Small intestine (tissue), 7 donors: ENCODE data around the gene FAM228A. TPM values are rescaled to one million over a fixed set of nuclear protein-coding genes. Genes with fewer than 3 reads are reported as not detected.

Source experiments
- DNase-seq, 2 donors: peaks; one replicate each; pipeline versions ENCODE4 v3.0.0 to v3.0.0-alpha.2; 2013
- FAIRE-seq: peaks from 2 replicates; lab custom pipeline; 2012; peaks lifted over from hg19 to GRCh38; lab: Jason Lieb, UNC
- H3K27ac ChIP-seq, 3 donors: one replicate each; pipeline ENCODE4 v1.5.1; 2013; ENCODE audit warnings: low read length in 2 of 3, mild to moderate bottlenecking in 2 of 3, control low read depth in 1 of 3, inconsistent platforms in 1 of 3, low read depth in 1 of 3, moderate library complexity in 1 of 3
- H3K27me3 ChIP-seq, 3 donors: one replicate each; pipeline ENCODE4 v1.6.1; 2013; ENCODE audit warnings: low read length in 3 of 3, inconsistent platforms in 1 of 3; ENCODE audit not compliant: control insufficient read depth in 3 of 3, insufficient read depth in 3 of 3
- H3K36me3 ChIP-seq, 3 donors: one replicate each; pipeline ENCODE4 v1.6.1; 2013; ENCODE audit warnings: low read length in 3 of 3, inconsistent platforms in 1 of 3, low read depth in 1 of 3, mild to moderate bottlenecking in 1 of 3, moderate library complexity in 1 of 3; ENCODE audit not compliant: control insufficient read depth in 3 of 3, insufficient read depth in 2 of 3
- H3K4me1 ChIP-seq, 3 donors: one replicate each; pipeline ENCODE4 v1.6.1; 2013; ENCODE audit warnings: low read length in 2 of 3, inconsistent platforms in 1 of 3, low read depth in 1 of 3, mild to moderate bottlenecking in 1 of 3, moderate library complexity in 1 of 3; ENCODE audit not compliant: control insufficient read depth in 3 of 3, insufficient read depth in 2 of 3
- H3K4me3 ChIP-seq, 3 donors: one replicate each; pipeline ENCODE4 v1.5.1; 2013; ENCODE audit warnings: low read length in 3 of 3, control low read depth in 1 of 3, inconsistent platforms in 1 of 3, low read depth in 1 of 3, mild to moderate bottlenecking in 1 of 3, moderate library complexity in 1 of 3
- H3K9me3 ChIP-seq, 2 donors: one replicate each; pipeline ENCODE4 v1.6.1; 2013; ENCODE audit warnings: low read depth in 1 of 2, low read length in 1 of 2; ENCODE audit not compliant: control insufficient read depth in 2 of 2, insufficient read depth in 1 of 2
- WGBS, 3 donors: extraction: QIAGEN DNeasy Blood & Tissue Kit; methylation state at CpG; one replicate each; pipeline ENCODE4 v1.1.7; 2013; 5-methylcytosine and 5-hydroxymethylcytosine counted together
- polyA plus RNA-seq, 4 donors: library from polyadenylated mRNA; stranded (reverse) in 3 of 4; unstranded in 1 of 4; fragments of 200-250 nt in 3 of 4; fragments of 120-200 nt in 1 of 4; gene quantifications; one replicate each; pipeline versions ENCODE4 v1.2.1 to v1.2.3, GENCODE V29; 2013
- donor health status: healthy with polysubstance abuse.
- donor health status: control.
- donor health status: control.
- donor health status: Bipolar disorder and iron deficiency.
- donor health status: healthy.

FAM228A gene
- polyA plus RNA-seq, 4 donors, result 0.16 to 0.54 (median 0.34) TPM; not detected in 1

GRCh38 chr2:24199968-24200590 is 25.2 kb downstream of the FAM228A start:
- Histone ChIP-seq H3K4me1 (no peaks in the 10 kb centered on the region), H3K4me3 (no peak overlapping the region), H3K27ac (no peak overlapping the region), H3K36me3 (peaks cover 10 to 30% (median 15%) of the 10 kb centered on the region in 3 donors), H3K9me3 (no peaks in the 10 kb centered on the region), H3K27me3 (no peaks in the 10 kb centered on the region)
- no peak for FAIRE-seq
- 87 to 94% (median 88%) methylated on average over 12 of the region's 12 CpGs for WGBS, 3 donors
- DNase-seq, result no peak

DNA sequence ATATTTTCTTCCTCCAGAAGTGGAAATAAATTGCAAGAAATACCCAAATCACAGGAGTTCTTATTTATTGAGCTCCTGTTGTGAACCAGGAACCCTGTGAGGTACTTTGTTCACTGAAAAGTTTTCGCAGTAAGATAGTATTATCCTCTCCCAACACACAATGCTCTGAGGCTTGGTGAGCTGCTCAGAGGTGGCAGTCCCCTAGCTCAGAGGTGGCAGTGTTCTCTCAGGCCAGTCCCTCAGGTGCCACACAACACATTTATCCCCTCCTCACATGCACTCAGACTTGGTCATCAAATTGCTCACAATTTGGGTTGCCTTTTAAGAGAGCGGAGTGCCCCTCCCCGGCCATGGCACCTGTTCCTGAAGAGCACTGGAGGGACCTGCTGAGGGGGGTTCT is 25.9 kb downstream of the FAM228A start:
- WGBS, 3 donors, result 97 to 100% (median 98%) methylated on average over 3 of the region's 3 CpGs
- H3K27ac ChIP-seq, result no peak overlapping the region
- peaks cover 10 to 34% (median 20%) of the 10 kb centered on the region in 3 donors for H3K36me3 ChIP-seq
- H3K4me1 ChIP-seq, result no peaks in the 10 kb centered on the region
- DNase-seq (no peak), FAIRE-seq (no peak)
- no peaks in the 10 kb centered on the region for H3K9me3 ChIP-seq
- H3K27me3 ChIP-seq, result no peaks in the 10 kb centered on the region
- H3K4me3 ChIP-seq, result no peak overlapping the region

- Histone ChIP-seq H3K9me3 (no peaks in the 10 kb centered on the region), H3K27me3 (no peaks in the 10 kb centered on the region), H3K4me3 (no peak overlapping the region), H3K4me1 (no peaks in the 10 kb centered on the region), H3K27ac (no peak overlapping the region), H3K36me3 (peaks cover 17 to 56% (median 31%) of the 10 kb centered on the region in 3 donors)
- no peak for FAIRE-seq
- 83 to 92% (median 92%) methylated on average over 19 of the region's 19 CpGs for WGBS, 3 donors
- DNase-seq, result no peak
These were observed 28.4 kb downstream of the FAM228A start for GRCh38 chr2:24203029-24203786.

- no peaks in the 10 kb centered on the region for H3K27me3 ChIP-seq
- no peaks in the 10 kb centered on the region for H3K4me1 ChIP-seq
- H3K27ac ChIP-seq, result no peak overlapping the region
- 86 to 92% (median 89%) methylated on average over 5 of the region's 5 CpGs for WGBS, 3 donors
- no peak overlapping the region for H3K4me3 ChIP-seq
- H3K36me3 ChIP-seq, result peaks cover 17 to 61% (median 36%) of the 10 kb centered on the region in 3 donors
- H3K9me3 ChIP-seq, result no peaks in the 10 kb centered on the region
- DNase-seq (no peak), FAIRE-seq (no peak)
These were observed 28.9 kb downstream of the FAM228A start for GRCh38 chr2:24203787-24204150.

- Histone ChIP-seq H3K4me3 (no peak overlapping the region), H3K4me1 (no peaks in the 10 kb centered on the region), H3K9me3 (no peaks in the 10 kb centered on the region), H3K36me3 (peaks cover 17 to 69% (median 42%) of the 10 kb centered on the region in 3 donors), H3K27ac (no peak overlapping the region), H3K27me3 (no peaks in the 10 kb centered on the region)
- DNase-seq, result no peak
- FAIRE-seq, result no peak
- WGBS, 3 donors, result 96 to 98% (median 97%) methylated on average over 12 of the region's 12 CpGs
These were observed 29.7 kb downstream of the FAM228A start for GRCh38 chr2:24204505-24204904.

DNA sequence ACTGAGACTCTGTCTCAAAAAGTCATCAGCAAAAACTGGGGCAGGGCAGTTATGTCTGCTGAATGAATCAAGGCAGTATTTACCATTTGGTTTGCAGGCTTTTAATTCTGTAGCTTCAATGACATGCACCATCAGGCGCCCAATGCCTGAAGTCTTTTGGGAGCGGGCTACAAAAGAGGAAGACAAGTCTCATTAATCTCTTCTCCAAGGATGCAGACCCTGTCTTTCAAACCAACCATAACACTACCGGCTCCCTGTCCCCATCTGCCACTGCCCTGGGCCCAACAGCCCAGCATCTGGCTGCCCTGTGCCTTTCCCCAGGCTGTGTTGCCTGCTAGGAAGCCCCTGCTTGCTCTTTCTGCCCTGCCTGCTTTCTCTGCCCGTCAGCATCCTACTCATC is 30.3 kb downstream of the FAM228A start:
- no peak overlapping the region for H3K4me3 ChIP-seq
- H3K36me3 ChIP-seq, result peaks cover 20 to 73% (median 43%) of the 10 kb centered on the region in 3 donors
- no peaks in the 10 kb centered on the region for H3K27me3 ChIP-seq
- no peak overlapping the region for H3K27ac ChIP-seq
- DNase-seq, result no peak
- 91 to 95% (median 92%) methylated on average over 4 of the region's 4 CpGs for WGBS, 3 donors
- no peaks in the 10 kb centered on the region for H3K9me3 ChIP-seq
- no peaks in the 10 kb centered on the region for H3K4me1 ChIP-seq
- no peak for FAIRE-seq

DNA sequence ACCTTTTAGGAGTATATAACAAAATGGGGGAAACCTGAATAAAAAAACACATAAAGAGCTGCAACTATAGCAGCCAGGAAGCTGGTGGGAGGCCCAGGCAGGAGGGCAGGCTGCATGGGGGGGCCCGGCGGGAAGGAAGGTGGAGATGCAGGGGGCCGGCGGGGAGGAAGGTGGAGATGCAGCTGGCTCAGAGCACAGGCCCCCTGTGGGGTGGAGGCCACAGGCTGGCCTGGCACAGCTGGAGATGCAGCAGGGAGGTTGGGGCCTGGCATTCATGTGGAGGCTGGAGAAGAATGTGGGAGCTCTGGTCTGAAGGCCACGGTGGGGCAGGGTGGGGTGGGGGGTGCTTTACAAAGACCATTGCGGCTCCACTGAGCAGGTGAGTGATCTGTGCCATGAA is 31.4 kb downstream of the FAM228A start:
- peaks cover 27 to 79% (median 46%) of the 10 kb centered on the region in 3 donors for H3K36me3 ChIP-seq
- no peak overlapping the region for H3K27ac ChIP-seq
- no peak for FAIRE-seq
- no peaks in the 10 kb centered on the region for H3K4me1 ChIP-seq
- no peak for DNase-seq
- H3K9me3 ChIP-seq, result no peaks in the 10 kb centered on the region
- 94 to 100% (median 98%) methylated on average over 6 of the region's 6 CpGs for WGBS, 3 donors
- H3K27me3 ChIP-seq, result no peaks in the 10 kb centered on the region
- H3K4me3 ChIP-seq, result no peak overlapping the region

DNA sequence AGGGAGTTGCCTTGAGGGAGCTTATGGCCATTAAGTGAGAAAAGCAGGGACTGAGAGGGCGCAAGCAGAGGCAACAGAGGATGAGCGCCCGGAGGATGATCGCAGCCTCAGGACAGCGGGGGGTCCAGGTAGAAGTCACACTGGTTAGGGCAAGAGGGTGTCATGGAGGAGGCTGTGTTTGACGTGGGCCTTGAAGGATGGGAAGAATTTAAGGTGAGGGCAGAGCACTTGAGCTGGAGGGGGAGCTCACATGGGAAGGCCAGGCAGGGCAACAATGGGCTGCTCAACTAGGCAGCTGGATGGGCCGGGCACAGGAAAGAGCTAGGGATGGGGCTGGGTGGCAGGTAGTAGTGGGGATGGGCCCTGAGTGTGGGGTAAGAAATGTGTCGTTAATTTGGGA is 31.9 kb downstream of the FAM228A start:
- no peak for DNase-seq
- Histone ChIP-seq H3K4me1 (no peaks in the 10 kb centered on the region), H3K27ac (no peak overlapping the region), H3K36me3 (peaks cover 24 to 75% (median 49%) of the 10 kb centered on the region in 3 donors), H3K27me3 (no peaks in the 10 kb centered on the region), H3K4me3 (no peak overlapping the region), H3K9me3 (no peaks in the 10 kb centered on the region)
- 83 to 93% (median 89%) methylated on average over 8 of the region's 8 CpGs for WGBS, 3 donors
- FAIRE-seq, result no peak
